Vagina (tissue), 2 donors: ENCODE measurements around the gene NTSR1.

ENCODE experiments used
- POLR2A ChIP-seq, 2 donors: fragments of 450-650 bp; IDR thresholded peaks; one replicate each; pipeline ENCODE4 v1.6.1; 2017; ENCODE audit warnings: antibody characterized with exemption in 2 of 2, mild to moderate bottlenecking in 2 of 2, moderate library complexity in 2 of 2
- POLR2AphosphoS5 ChIP-seq, 2 donors: sonication (generic); formaldehyde crosslinking; IDR thresholded peaks; one replicate each; pipeline ENCODE4 v1.9.0; 2017; ENCODE audit warnings: antibody characterized with exemption in 2 of 2, mild to moderate bottlenecking in 2 of 2, low read depth in 1 of 2; ENCODE audit not compliant: insufficient read depth in 1 of 2
- TF ChIP-seq, protein P1 (sequence below), 3 experiments: fragments of 450-650 bp in 2 of 3; fragments of 200-600 bp in 1 of 3; sonication (generic) in 1 of 3; IDR thresholded peaks; one replicate each; pipeline ENCODE4 v1.5.1; 2017 to 2019; ENCODE audit warnings: antibody characterized with exemption in 3 of 3, mild to moderate bottlenecking in 2 of 3, moderate library complexity in 2 of 3

DNA sequence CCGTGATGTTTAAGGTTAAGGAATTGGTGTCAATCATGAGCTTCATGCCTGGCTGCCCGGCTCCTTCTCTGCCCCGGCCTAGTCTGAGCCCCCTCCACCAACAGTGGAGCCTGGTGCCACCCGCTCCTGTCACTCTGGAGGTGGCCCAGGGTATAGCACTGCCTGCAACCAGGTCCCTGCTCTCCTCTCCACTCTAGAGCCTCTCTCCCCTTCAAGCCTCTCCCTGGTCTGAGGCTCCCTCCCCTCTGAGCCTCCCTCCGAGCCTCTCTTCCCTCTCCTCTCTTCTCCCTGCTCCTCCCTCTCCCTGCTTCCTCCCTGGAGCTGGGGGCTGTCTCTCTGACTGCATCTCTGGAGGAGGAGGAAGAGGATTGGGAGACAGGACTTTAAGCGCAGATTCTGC lies 56.4 kb downstream of the NTSR1 start:
- TF ChIP-seq, protein P1, sequence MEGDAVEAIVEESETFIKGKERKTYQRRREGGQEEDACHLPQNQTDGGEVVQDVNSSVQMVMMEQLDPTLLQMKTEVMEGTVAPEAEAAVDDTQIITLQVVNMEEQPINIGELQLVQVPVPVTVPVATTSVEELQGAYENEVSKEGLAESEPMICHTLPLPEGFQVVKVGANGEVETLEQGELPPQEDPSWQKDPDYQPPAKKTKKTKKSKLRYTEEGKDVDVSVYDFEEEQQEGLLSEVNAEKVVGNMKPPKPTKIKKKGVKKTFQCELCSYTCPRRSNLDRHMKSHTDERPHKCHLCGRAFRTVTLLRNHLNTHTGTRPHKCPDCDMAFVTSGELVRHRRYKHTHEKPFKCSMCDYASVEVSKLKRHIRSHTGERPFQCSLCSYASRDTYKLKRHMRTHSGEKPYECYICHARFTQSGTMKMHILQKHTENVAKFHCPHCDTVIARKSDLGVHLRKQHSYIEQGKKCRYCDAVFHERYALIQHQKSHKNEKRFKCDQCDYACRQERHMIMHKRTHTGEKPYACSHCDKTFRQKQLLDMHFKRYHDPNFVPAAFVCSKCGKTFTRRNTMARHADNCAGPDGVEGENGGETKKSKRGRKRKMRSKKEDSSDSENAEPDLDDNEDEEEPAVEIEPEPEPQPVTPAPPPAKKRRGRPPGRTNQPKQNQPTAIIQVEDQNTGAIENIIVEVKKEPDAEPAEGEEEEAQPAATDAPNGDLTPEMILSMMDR (IDR thresholded peaks at IDR 0.05): no peak
- TF ChIP-seq POLR2A (IDR thresholded peaks at IDR 0.05) (no peak), POLR2AphosphoS5 (IDR thresholded peaks at IDR 0.05; ENCODE audit: insufficient read depth in 1 of 2, low read depth in 1 of 2) (no peak)
